Liver (tissue), 9 donors: ENCODE results near the gene KANSL1. TPM values are rescaled to one million over a fixed set of nuclear protein-coding genes. Genes with fewer than 3 reads are reported as not detected.
A peak's percentile ranks its signal among the peaks of the same experiment; 100 is the strongest.

Source experiments
- DNase-seq: peaks from one replicate; pipeline ENCODE4 v3.0.0-alpha.2; 2017; ENCODE audit warnings: low spot score
- H3K27ac ChIP-seq, 2 donors: one replicate each; pipeline ENCODE4 v1.7.0; 2013; ENCODE audit warnings: inconsistent platforms in 2 of 2, low read length in 2 of 2, control low read depth in 1 of 2, low read depth in 1 of 2, mild to moderate bottlenecking in 1 of 2
- H3K27me3 ChIP-seq, 4 donors: one replicate each; pipeline versions ENCODE4 v1.6.1 to v1.7.0; 2013; ENCODE audit warnings: low read length in 3 of 4, inconsistent platforms in 1 of 4, mild to moderate bottlenecking in 1 of 4, moderate library complexity in 1 of 4; ENCODE audit not compliant: control insufficient read depth in 4 of 4, insufficient read depth in 4 of 4
- H3K36me3 ChIP-seq, 4 donors: one replicate each; pipeline versions ENCODE4 v1.6.1 to v1.7.0; 2013; ENCODE audit warnings: low read length in 3 of 4, mild to moderate bottlenecking in 3 of 4, low read depth in 1 of 4, moderate library complexity in 1 of 4; ENCODE audit not compliant: control insufficient read depth in 4 of 4, insufficient read depth in 3 of 4
- H3K4me1 ChIP-seq, 4 donors: one replicate each; pipeline versions ENCODE4 v1.6.1 to v1.7.0; 2013; ENCODE audit warnings: low read length in 3 of 4, mild to moderate bottlenecking in 3 of 4, moderate library complexity in 1 of 4; ENCODE audit not compliant: control insufficient read depth in 4 of 4, insufficient read depth in 4 of 4
- H3K4me3 ChIP-seq, 3 donors: one replicate each; pipeline versions ENCODE4 v1.6.1 to v1.7.0; 2013; ENCODE audit warnings: low read length in 3 of 3, control low read depth in 1 of 3, low read depth in 1 of 3, mild to moderate bottlenecking in 1 of 3
- H3K9ac ChIP-seq, 2 donors: one replicate each; pipeline ENCODE4 v1.7.0; 2013; ENCODE audit warnings: low read length in 2 of 2, mild to moderate bottlenecking in 2 of 2, moderate library complexity in 2 of 2, control low read depth in 1 of 2, low read depth in 1 of 2
- H3K9me3 ChIP-seq, 4 donors: one replicate each; pipeline versions ENCODE4 v1.6.1 to v1.7.0; 2013; ENCODE audit warnings: low read length in 3 of 4; ENCODE audit not compliant: control insufficient read depth in 4 of 4
- CTCF ChIP-seq: fragments of 150-350 bp; IDR thresholded peaks from 2 replicates; pipeline ENCODE4 v1.5.1; 2017; ENCODE audit warnings: improper control_type of control experiment, low read depth, low read length; ENCODE audit not compliant: missing input control
- EGR1 ChIP-seq, 2 donors: IDR thresholded peaks; 2 replicates each; pipeline ENCODE4 v1.6.1; 2016 to 2018; ENCODE audit warnings: antibody characterized with exemption in 2 of 2, low read depth in 2 of 2
- FOXA1 ChIP-seq: IDR thresholded peaks from 2 replicates; pipeline ENCODE4 v1.6.1; 2016; ENCODE audit warnings: antibody characterized with exemption
- FOXA2 ChIP-seq: IDR thresholded peaks from 2 replicates; pipeline ENCODE4 v1.6.1; 2016; ENCODE audit warnings: antibody characterized with exemption
- GABPA ChIP-seq, 2 donors: IDR thresholded peaks in 1 of 2; conservative IDR thresholded peaks in 1 of 2; 2 replicates each; pipeline ENCODE4 v1.6.1; 2016; ENCODE audit warnings: antibody characterized with exemption in 2 of 2, mild to moderate bottlenecking in 1 of 2, moderate library complexity in 1 of 2
- HNF4A ChIP-seq, 2 donors: conservative IDR thresholded peaks; 2 replicates each; pipeline ENCODE4 v1.6.1; 2016; ENCODE audit warnings: antibody characterized with exemption in 2 of 2, mild to moderate bottlenecking in 2 of 2
- MAX ChIP-seq: IDR thresholded peaks from 2 replicates; pipeline ENCODE4 v1.6.1; 2016; ENCODE audit warnings: antibody characterized with exemption
- NR2F2 ChIP-seq: IDR thresholded peaks from 2 replicates; pipeline ENCODE4 v1.6.1; 2016; ENCODE audit warnings: antibody characterized with exemption
- RAD21 ChIP-seq, 2 donors: IDR thresholded peaks; 2 replicates each; pipeline ENCODE4 v1.6.1; 2016; ENCODE audit warnings: antibody characterized with exemption in 2 of 2, mild to moderate bottlenecking in 2 of 2
- TAF1 ChIP-seq: conservative IDR thresholded peaks from 2 replicates; pipeline ENCODE4 v1.6.1; 2016; ENCODE audit warnings: antibody characterized with exemption, mild to moderate bottlenecking
- YY1 ChIP-seq: IDR thresholded peaks from 2 replicates; pipeline ENCODE4 v1.6.1; 2016; ENCODE audit warnings: antibody characterized with exemption, mild to moderate bottlenecking
- WGBS: extraction: QIAGEN DNeasy Blood & Tissue Kit; methylation state at CpG from one replicate; pipeline ENCODE4 v1.1.7; 2013; 5-methylcytosine and 5-hydroxymethylcytosine counted together
- polyA plus RNA-seq, 2 donors: library from polyadenylated mRNA; stranded (reverse) in 1 of 2; unstranded in 1 of 2; fragments of 200-250 nt in 1 of 2; fragments of >200 nt in 1 of 2; fragmentation: Nextera tagmentation in 1 of 2; extraction: Ambion mirVana in 1 of 2; gene quantifications; one replicate each; pipeline versions ENCODE4 v1.2.1 to v1.2.3, GENCODE V29; 2013 to 2015
- total RNA-seq, 2 donors: library from RNA; depleted of rRNA; stranded (reverse); fragments of >200 nt; gene quantifications; one replicate each; pipeline ENCODE4 v1.2.3, GENCODE V29; 2014
- TF ChIP-seq, protein P1 (sequence below): IDR thresholded peaks from 2 replicates; pipeline ENCODE4 v1.6.1; 2016; ENCODE audit warnings: antibody characterized with exemption
- donor health status: healthy.
- donor health status: healthy.
- donor health status: healthy.
- donor health status: healthy.
- donor health status: healthy.

The KANSL1 gene
- total and polyA plus RNA-seq, 4 donors = 5.5 to 86.3 (median 24.0) TPM

GRCh38 chr17:46109603-46110189, 83.5 kb downstream of the KANSL1 start:
- Histone ChIP-seq H3K36me3 (no peaks in the 10 kb centered on the region), H3K9me3 (no peaks in the 10 kb centered on the region), H3K4me3 (no peak overlapping the region), H3K4me1 (peaks cover 5 to 28% (median 20%) of the 10 kb centered on the region in 4 donors), H3K9ac (no peak overlapping the region), H3K27me3 (no peaks in the 10 kb centered on the region), H3K27ac (no peak overlapping the region)
- WGBS = 48% methylated on average over 2 of the region's 2 CpGs
- no peak for DNase-seq
- TF ChIP-seq YY1 (no peak), TAF1 (no peak), RAD21 (IDR thresholded peaks at IDR 0.05) (no peak)

GRCh38 chr17:46108550-46109110, 84.6 kb downstream of the KANSL1 start:
- Histone ChIP-seq H3K27ac (no peak overlapping the region), H3K4me1 (peaks cover 5 to 28% (median 20%) of the 10 kb centered on the region in 4 donors), H3K4me3 (no peak overlapping the region), H3K9ac (no peak overlapping the region), H3K27me3 (no peaks in the 10 kb centered on the region), H3K9me3 (no peaks in the 10 kb centered on the region), H3K36me3 (no peaks in the 10 kb centered on the region)
- TF ChIP-seq MAX = no peak
- TF ChIP-seq FOXA2 = no peak
- peak in 1 of 2 donors; percentile 20 for TF ChIP-seq HNF4A (conservative IDR thresholded peaks at IDR 0.05)
- no peak for TF ChIP-seq EGR1 (IDR thresholded peaks at IDR 0.05; ENCODE audit: low read depth in 2 of 2)
- no peak for TF ChIP-seq NR2F2
- TF ChIP-seq YY1 = no peak
- TF ChIP-seq CTCF = no peak
- TF ChIP-seq, protein P1, sequence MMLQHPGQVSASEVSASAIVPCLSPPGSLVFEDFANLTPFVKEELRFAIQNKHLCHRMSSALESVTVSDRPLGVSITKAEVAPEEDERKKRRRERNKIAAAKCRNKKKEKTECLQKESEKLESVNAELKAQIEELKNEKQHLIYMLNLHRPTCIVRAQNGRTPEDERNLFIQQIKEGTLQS = peak; percentile 22
- WGBS = 44% methylated on average over 4 of the region's 4 CpGs
- no peak for DNase-seq

DNA sequence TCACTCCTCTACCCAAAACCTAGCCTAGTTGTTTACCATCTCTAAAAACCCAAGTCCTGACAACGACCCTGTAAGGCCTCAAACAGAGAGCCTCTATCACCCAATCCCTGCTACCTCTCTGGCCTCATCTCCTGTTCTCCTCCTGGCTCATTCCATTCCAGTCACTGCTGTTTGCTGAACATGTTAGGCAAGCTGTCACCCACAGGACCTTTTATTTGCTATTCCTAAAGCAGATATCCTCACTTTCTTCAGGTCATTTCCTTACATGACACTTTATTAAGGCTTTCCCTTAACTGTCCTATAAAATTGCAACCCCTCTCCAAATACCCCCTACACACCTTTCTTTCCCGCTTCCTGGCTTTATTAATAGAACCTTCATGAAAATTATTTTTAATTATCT, 85.1 kb downstream of the KANSL1 start:
- TF ChIP-seq MAX (peak; percentile 24), TAF1 (no peak), FOXA1 (no peak), YY1 (no peak), NR2F2 (no peak), GABPA (IDR thresholded peaks at IDR 0.05 in 1 of 2, conservative IDR thresholded peaks at IDR 0.05 in 1 of 2) (no peak)
- no peak overlapping the region for H3K9ac ChIP-seq
- no peak overlapping the region for H3K4me3 ChIP-seq
- WGBS = 52% methylated on average over 2 of the region's 2 CpGs
- no peaks in the 10 kb centered on the region for H3K9me3 ChIP-seq
- H3K27me3 ChIP-seq = no peaks in the 10 kb centered on the region
- no peak overlapping the region for H3K27ac ChIP-seq
- no peak for DNase-seq
- H3K4me1 ChIP-seq = peaks cover 5 to 28% (median 20%) of the 10 kb centered on the region in 4 donors
- H3K36me3 ChIP-seq = no peaks in the 10 kb centered on the region
